Globus pallidus (tissue), 1 donor: ENCODE results near the gene CENPB.
A peak's percentile ranks its signal among the peaks of the same experiment; 100 is the strongest.
"Not testable (repeated sequence)": the region's sequence is repeated elsewhere in the genome, so short reads cannot be mapped to it uniquely, and the experiment has no call there.

ENCODE experiments used
- DNase-seq: peaks from one replicate; pipeline ENCODE4 v3.0.0-alpha.2; 2015; ENCODE audit warnings: low spot score

Gene CENPB, protein sequence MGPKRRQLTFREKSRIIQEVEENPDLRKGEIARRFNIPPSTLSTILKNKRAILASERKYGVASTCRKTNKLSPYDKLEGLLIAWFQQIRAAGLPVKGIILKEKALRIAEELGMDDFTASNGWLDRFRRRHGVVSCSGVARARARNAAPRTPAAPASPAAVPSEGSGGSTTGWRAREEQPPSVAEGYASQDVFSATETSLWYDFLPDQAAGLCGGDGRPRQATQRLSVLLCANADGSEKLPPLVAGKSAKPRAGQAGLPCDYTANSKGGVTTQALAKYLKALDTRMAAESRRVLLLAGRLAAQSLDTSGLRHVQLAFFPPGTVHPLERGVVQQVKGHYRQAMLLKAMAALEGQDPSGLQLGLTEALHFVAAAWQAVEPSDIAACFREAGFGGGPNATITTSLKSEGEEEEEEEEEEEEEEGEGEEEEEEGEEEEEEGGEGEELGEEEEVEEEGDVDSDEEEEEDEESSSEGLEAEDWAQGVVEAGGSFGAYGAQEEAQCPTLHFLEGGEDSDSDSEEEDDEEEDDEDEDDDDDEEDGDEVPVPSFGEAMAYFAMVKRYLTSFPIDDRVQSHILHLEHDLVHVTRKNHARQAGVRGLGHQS

DNA sequence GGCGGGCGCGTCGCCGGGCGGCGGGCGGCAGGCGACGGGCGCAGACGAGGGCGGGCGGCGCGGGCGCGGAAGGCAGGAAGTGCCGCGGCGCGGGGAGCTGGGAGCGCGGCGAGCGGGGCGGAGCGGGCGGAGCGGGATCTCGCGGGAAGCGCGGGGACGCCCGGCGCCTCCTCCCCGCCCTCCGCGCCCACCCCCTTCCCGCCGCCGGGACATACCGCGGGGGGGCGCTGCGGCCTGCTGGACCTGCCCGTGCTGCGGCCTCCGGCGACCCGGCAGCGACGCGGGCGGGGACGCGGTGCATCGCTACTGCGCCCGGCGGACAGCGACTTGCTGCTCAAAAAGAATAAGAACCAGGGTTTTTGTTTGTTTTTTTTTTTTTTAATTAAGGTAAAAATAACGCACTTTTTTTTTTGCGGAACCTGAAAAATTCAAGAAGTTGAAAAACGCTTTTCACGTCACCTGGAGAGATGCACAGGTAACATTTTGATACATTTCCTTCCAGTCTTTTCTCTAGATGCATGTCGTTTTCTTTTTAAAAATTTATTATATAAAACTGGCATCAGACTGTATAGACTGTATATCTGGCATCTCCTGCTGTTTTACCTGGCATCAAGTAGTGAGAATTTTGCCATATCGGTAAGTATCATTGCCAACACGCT lies at the start of gene CENPB:
CENPB (minus strand) TSS at position 76 of the 659 bp plus-strand sequence. CDS start 257 bp downstream, outside the sequence.
- DNase-seq, result peak; percentile 85

DNA sequence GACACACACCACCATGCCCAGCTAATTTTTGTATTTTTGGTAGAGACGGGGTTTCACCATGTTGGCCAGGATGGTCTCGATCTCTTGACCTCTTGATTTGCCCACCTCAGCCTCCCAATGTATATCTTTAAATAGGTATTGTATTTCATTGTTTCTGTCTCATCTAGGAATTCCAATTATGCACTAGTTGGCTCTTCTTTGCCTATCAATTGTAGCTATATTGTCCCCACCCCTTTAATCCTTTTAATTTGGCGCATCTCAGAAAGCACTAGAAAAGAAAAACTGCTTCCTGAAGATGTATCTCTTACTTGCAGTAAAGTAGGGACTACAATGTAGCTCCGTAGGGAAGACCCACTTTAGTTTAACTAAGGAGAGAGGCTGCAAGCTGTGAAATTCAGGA lies 49.6 kb upstream of the CENPB start:
- no peak for DNase-seq

DNA sequence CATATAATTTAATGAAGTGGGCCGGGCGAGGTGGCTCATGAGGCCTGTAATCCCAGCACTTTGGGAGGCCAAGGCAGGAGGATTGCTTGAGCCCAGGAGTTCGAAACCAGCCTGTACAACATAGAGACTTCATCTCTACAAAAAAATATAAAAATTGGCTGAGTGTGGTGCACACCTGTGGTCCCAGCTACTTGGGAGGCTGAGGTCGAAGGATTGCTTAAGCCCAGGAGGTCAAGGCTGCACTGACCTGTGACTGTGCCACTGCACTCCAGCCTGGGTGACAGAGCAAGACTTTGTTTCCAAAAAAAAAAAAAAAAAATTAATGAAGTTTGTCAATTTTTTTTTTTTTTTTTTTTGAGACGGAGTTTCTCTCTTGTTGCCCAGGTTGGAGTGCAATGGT lies 43.4 kb upstream of the CENPB start:
- not testable (repeated sequence) for DNase-seq

DNA sequence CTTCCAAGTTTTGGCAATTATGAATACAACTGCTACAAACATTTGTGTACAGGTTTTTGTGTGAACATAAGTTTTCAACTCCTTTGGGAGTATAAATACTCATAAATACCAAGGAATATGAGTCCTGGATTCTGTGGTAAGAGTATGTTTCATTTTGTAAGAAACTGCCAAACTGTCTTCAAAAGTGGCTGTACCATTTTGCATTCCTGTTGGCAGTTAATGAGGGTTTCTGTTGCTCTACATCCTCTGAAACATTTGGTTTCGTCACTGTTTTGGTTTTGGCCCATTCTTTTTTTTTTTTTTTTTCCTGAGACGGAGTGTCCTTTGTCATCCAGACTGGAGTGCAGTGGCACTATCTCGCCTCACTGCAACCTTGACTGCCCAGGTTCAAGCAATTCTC lies 42.3 kb upstream of the CENPB start:
- no peak for DNase-seq

DNA sequence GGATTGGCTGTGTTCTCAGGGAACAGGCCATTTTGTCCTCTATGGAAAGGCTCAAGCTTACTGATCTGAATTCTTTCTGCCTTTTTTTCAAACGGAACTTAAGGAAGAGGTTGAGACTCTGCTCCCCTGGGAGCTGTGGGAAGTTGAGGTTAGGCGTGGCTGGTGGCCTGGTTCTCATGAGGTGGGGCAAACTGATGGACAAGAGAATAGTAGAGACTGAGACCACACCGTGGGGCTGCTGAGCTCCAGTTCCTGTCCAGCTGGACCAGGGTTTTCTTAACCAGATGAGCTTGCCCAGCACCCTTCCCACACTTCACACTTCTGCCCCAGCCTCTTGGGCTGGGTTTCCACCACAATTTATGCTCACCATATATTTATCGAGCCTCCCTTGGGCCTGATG lies 39.9 kb upstream of the CENPB start:
- DNase-seq, result no peak

DNA sequence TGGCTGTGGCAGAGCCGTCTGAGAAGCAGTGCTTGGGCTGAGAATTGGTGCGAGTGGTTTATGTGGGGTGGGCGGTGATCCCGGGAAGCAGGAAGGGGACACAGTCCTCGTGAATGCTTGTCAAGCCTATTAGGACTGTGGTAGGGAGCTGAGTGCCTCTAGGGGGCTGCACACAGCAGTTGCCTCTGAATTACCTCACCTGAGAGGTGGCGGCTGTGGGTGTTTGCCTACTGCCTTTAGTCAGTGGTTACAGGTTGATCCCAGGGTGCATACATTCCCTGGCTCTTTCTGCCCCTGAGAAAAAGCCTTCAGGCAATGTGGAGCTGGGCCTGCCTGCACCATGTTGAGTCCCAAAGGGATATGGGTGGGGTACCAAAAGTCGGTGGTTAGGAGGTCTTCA lies 39.0 kb upstream of the CENPB start:
- no peak for DNase-seq

DNA sequence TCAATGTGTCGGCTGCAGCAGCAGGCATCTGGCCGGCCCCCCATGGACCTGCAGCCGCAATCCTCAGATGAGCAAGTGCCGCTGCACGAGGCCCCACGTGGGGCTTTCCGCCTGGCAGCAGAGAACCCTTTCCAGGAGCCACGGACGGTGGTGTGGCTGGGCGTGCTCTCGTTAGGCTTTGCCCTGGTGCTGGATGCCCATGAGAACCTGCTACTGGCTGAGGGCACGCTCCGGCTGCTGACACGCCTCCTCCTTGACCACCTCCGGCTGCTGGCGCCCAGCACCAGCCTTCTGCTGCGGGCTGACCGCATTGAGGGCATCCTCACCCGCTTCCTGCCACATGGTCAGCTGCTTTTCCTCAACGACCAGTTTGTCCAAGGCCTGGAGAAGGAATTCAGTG lies 37.3 kb upstream of the CENPB start:
- no peak for DNase-seq

DNA sequence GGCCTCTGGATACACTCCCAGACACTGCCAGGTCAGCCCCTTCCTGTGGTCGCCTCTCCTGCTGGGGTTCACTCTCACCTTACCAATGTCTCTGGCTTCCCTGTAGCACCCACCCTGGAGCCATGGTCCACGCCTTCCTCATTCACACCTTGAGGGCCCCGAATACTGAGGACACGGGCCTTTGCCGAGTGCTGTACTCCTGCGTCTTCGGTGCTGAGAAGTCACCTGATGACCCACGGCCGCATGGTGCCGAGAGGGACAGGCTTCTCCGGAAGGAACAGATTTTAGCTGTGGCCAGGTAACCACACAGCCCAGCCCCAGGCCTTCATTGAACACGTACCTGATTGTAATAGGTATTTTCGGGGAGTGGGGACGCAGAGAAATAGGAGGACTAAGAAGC lies 35.5 kb upstream of the CENPB start:
- DNase-seq, result no peak

DNA sequence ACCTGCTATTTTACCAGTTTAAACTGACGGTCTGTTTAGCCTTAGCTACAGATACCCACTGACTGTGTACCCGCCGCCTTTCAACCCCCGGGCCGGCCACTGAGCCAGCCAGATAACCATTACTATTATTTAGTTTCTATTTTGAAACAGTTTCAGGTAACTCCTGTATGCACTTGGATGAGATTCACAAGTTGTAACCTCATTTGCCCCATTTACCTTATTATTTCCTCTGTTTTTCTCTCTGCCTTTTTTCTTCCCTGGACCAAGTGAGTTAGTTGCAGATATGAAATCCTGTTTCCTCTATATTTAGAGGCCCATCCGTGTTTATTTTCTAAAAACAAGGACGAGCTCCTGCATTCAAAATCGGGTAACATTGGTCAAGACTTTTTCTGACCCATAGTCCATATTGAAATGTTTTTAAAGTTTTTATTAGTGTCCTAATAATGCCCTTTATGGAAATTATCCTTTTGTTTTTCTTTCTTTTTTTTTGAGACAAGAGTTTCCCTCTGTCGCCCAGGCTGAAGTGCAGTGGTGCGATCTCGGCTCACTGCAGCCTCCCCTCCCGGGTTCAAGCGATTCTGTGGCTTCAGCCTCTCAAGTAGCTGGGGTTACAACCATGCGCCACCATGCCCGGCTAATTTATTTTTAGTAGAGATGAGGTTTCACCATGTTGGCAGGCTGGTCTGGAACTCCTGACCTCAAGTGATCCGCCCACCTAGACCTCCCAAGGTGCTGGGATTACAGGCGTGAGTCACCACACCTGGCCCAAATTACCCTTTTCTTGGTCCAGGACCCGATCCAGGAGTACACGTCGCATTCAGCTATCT lies 34.6 kb upstream of the CENPB start:
- no peak for DNase-seq

DNA sequence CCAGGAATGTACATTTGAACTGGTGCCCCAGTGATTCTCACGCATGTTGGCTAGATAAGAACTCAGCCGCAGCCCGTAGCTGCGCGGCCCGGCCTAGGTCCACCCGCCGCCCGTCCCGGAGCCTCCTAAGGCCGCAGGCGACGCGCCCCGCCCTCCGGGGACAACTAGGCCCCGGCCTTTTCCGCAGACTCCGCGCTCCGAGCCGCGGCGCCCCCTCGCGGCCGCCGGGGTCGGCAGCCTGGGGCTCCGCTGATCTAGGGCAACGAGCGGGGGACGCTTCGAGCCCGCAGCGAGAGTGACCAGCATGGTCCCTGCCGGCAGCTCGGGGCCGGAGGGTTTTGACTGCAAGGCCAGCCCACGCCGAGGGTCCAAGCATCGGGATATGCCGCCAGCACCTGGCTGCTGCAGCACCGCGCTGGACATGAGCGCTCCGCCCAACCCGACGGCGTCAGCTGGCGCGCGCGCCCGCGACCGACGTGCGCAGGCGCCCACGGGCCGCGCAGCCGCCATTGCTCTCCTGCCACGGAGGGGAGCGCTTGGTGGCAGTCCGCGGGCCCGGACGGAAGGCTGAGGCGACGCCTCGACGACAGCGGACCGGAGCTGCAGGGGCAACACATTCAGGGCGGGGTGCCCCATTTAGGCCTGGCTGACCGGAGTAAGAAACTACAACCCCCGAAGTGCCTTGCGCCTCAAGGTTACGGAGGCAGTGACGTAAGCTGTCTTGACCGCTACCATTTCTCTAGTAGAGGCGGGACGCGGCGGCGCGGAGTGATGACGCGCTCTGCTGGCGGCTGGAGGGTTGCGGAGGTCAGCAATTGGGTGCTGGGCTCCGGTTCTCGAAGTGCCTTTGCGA lies 33.7 kb upstream of the CENPB start, which contains the start of gene AP5S1:
AP5S1 (plus strand) TSS at position 500 of the 853 bp plus-strand sequence. CDS start 1,571 bp downstream, outside the sequence.
- peak; percentile 95 for DNase-seq

DNA sequence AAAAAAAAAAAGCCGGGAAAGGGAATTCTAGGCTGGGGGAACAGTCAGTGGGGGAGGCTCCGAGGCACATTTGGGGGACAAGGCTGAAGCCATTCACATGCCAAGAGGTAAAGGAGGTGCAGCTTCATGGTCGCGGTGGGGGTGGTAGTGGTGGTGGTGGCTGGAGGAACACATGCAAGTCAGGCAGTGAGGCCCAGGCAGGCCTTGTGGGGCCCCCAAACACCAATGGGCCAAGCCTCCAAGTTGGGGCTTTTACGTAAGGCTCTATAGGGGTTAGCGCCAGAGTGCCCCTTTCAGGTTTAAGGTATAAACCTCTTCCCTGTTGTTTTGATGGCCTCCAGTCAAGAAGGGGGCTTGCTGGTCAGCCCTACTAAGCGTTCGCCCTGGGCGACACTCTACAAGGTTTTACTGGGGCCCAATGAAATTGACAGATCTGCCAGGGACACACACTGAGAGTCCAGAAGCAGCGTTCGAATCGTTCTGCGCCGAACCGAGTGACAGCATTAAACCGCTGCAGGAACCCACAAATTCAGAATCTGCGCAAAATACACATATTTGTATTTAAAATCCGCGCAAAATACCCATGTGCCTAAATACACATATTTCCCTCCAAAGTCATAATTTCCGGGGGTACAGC lies 33.0 kb upstream of the CENPB start:
- no peak for DNase-seq

DNA sequence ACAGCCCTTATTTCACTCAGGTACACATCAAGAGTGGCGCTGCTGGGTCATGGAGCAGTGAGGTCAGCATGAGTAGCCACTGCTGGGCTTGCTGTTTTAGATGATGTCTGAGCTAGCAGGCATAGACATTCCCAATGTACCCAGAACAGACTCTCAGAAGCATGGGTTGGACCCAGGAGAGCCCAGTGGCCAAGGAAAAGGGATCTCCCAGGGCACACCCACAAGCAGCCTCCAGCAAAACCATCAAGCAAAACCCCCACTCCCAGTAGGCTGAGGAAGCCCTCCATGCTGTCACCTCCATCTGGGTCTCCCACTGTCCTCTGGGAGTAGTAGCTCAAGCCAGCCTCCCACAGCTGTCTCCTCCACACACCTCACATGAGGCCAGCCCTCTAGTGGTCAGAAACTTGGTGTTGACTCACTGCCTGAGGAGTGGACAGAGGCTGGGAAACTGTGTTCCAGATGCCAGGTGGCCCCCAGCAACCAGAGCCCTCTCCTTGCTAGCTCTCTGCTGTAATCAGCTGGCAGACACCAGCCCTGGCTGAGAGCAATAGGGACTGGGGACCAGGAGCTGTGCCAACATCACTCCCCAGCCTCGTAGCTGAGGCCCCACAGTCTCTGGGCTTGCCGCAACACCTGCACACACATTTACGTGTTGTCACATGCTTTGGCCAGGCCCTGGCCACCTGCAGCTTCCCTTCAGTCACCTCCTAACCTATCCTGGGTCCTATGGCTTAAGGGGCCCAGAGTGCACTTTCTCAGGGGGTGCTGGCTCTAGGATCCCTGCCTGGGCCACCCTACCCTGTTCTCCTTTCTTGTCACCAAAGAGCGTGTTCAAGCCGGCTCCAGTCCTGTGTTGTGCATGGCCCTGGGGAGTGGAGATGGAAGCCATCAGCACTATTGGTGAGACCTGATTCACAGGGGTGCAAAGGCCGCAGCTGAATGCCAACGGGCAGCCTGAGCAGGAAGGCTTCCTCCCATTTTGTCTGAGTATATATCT lies 31.9 kb upstream of the CENPB start:
- peak; percentile 59 for DNase-seq

DNA sequence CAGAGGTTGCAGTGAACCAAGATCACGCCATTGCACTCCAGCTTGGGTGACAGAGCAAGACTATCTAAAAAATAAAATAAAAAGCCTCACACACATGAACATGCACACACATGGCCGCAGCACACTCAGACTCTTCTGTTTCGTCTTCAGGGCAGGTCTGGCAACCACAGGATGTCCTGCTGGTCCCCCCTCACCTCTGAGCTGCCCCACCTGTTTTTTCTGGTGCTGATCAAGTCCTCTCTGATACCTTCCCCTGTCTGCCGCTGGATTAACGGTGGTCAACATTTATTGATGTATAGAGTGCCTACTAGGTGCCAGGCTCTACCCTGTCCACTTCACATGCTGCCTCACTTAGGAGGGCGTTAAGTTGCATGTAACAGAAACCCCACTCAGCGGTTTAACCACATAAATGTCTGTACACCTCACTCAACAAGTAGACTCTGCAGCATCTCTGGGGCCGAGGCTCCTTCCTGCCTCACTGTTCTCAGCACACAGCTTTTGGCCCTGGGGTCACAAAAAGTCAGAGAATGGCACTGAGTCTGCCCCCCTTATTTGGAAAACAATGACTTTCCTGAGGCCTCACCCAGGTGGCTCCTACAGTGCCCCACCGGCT lies 29.3 kb upstream of the CENPB start:
- DNase-seq, result no peak

DNA sequence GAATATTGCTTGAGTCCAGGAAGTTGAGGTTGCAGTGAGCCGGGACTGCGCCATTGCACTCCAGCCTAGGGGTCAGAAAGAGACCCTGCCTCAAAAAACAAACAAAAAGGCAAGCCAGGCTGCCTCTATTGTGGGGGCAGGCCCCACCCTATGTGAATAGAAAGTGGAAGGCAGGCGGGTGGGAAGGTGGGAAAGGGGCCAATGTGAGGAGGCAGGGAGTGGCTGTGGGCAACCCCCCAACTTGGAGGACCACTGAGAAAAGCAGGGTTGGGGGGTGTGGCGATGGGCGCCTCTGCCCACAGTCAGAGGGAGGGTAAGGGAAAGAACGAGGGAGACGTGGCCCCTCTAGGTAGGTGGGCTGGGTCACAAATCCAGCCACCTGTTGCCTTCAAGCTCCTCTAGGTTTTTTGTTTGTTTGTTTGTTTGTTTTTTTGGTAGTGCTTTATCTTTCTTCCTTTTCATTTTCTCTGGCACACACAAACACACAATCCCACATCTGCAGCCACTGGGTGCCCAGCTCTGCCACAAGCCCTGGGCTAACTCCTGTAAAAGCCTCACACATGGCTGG lies 28.5 kb upstream of the CENPB start:
- DNase-seq, result no peak

DNA sequence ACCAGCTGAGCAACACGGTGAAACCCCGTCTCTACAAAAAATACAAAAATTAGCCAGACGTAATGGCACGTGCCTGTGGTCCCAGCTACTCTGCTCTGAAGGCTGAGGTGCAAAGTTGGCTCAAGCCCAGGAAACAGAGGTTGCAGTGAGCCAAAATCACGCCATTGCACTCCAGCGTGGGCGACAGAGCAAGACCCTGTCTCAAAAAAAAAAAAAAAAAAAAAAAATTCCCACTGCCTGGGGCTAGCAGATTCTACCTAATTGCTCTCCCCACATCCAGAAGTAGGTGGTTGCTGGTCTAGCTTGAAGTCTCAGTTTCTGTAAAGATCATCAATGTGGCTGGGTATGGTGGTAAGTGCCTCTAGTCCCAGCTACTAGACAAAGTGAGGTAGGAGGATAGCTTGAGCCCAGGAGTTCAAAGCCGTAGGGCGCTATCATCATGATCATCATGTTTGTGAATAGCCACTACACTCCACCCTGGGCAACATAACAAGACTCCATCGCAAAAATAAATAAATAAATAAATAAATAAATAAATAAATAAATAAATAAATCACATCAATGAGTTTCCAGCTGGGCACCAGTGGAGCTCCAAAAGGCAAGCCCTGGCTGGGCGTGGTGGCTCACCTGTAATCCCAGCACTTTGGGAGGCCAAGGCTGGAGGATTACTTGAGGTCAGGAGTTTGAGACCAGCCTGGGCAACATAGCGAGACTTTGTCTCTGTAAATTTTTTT lies 27.5 kb upstream of the CENPB start:
- DNase-seq, result no peak

DNA sequence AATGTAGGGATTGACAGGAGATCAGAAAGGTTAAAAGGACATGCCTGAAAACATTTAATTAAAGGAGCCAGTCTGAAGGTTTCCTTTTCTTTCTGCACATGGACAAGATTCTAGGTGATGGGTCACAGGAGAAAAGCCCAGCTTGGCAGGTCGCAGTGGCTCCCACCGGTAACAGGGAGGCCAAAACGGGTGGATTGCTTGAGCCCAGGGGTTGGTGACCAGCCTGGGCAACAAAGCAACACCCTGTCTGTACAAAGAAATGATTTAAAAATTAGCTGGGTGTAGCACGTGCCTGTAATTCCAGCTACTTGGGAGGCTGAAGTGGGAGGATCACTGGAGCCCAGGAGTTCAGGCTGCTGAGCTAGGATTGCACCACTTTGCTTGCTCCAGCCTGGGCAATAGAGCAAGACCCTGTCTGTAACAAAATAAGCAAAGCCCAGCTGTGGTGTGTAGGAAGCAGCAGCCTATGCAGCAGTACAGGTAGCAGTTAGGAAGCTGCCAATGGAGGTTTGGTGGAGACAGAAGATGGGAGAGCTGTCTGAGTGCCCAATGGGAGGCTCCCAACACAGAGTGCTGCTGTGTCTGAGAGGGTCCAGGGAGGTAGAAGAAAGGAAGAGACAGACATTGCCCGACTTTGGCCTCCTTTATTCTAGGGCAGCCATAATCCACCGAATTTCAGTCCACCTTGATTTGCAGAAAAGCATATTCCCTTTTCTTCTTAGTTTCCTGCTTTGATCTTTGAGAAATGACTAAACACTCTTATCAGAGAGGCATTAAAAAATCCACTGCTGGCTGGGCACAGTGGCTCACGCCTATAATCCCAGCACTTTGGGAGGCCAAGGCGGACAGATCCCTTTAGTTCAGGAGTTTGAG lies 26.7 kb upstream of the CENPB start:
- no peak for DNase-seq

DNA sequence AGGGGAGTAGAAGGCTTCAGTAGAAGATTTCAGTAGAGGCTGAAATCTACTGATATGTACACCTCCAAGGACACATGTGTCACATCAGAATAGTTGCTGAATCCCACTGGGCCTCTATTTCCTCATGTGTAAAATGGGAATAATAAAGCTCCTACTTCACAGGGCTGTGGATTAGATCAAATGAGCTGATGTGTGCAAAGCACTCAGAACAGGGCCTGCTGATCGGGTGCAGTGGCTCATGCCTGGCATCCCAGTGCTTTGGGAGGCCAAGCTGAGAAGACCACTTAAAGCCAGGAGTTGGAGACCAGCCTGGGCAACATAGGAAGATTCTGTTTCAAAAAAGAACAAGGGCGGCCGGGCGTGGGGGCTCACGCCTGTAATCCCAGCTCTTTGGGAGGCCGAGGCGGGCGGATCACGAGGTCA lies 25.7 kb upstream of the CENPB start:
- no peak for DNase-seq
